ENCODE data around the gene GRAP2.
"Not testable (repeated sequence)": the region's sequence is repeated elsewhere in the genome, so short reads cannot be mapped to it uniquely, and the experiment has no call there.

Gene GRAP2

GRCh38 chr22:39900306-39901227 is at the start of gene GRAP2:
Gene GRAP2 (plus strand): TSS chr22:39901084. CDS start chr22:39947107, 46,023 bp downstream.
- no peak for DNase-seq

GRCh38 chr22:39851606-39852315 is 49.1 kb upstream of the GRAP2 start:
- no peak for DNase-seq

- no peak for DNase-seq
Observed at GRCh38 chr22:39852799-39853198, 48.1 kb upstream of the GRAP2 start.

GRCh38 chr22:39856588-39856987 is 44.3 kb upstream of the GRAP2 start:
- no peak for DNase-seq

GRCh38 chr22:39859903-39860588 is 40.8 kb upstream of the GRAP2 start:
- DNase-seq: no peak

DNA sequence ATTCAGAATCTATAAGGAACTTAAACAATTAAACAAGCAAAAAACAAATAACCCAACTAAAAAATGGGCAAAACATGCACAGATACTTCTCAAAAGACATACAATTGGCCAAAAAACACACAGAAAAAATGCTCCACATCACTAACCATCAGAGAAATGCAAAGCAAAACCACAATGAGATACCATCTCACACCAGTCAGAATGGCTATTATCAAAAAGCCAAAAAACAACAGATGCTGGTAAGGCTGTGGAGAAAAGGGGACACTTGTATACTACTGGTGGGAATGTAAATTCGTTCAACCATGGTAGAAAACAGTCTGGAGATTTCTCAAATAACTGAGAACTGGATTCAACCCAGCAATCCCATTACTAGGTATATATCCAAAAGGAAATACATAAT is 32.1 kb upstream of the GRAP2 start:
- no peak for DNase-seq

DNA sequence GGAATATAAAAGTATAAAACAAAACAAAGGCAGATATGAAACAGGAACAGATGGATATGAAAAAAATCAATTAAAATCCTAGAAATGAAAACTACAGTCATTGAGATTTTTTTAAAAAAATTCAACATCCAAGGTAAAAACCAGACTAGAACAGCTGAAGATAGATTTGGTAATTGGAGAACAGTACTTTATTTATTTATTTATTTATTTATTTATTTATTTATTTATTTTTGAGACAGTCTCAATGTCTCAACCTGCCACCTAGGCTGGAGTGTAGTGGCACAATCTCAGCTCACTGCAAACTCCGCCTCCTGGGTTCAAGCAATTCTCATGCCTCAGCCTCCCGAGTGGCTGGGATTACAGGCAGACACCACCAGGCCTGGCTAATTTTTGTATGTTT is 31.1 kb upstream of the GRAP2 start:
- not testable (repeated sequence) for DNase-seq

DNA sequence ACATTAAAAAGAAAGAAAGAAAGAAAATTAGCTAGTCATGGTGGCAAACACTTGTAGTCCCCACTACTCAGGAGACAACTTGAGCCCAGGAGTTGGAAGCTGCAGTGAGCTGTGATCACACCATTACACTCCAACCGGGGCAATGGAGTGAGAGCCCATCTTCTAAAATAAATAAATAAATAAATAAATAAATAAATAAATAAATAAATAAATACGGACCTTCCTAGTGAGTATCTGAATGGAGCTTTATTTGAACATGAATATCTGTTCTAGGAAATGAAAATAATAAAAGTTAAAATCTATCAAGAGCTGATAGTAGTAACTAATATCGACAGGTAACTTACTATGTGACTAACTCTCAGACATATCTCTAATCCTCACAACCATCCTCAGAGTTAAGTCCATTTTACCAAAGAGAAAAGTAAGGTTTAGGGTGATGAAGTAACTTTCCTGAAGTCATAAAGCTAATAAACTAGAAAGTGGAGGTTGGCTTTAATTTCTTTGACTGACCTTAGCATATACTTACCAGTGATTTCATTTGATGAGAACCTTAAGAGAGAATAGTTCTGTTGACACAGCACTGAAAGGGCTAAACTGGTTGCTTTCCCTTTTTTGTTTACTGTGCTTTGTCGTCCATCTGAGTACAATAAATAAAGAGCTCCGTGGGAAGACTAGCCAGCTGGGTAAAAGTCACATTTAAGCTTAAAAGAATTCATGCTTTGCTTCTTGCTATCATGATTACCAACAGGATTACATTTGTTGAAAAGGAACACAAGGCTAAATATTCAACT is 29.7 kb upstream of the GRAP2 start:
- DNase-seq: no peak

GRCh38 chr22:39872548-39872947 is 28.3 kb upstream of the GRAP2 start:
- no peak for DNase-seq

GRCh38 chr22:39873965-39874364 is 26.9 kb upstream of the GRAP2 start:
- no peak for DNase-seq

DNA sequence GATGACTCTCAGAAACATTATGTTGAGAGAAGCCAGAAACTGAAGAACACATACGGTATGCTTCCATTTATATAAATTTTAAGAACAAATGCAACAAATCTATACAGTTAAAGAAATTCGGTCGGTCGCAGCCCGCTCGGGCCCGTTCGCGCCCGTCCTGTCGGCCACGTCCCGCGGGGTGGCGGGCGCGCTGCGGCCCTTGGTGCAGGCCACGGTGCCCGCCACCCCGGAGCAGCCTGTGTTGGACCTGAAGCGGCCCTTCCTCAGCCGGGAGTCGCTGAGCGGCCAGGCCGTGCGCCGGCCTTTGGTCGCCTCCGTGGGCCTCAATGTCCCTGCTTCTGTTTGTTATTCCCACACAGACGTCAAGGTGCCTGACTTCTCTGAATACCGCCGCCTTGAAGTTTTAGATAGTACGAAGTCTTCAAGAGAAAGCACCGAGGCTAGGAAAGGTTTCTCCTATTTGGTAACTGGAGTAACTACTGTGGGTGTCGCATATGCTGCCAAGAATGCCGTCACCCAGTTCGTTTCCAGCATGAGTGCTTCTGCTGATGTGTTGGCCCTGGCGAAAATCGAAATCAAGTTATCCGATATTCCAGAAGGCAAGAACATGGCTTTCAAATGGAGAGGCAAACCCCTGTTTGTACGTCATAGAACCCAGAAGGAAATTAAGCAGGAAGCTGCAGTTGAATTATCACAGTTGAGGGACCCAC is 25.6 kb upstream of the GRAP2 start:
- not testable (repeated sequence) for DNase-seq

- no peak for DNase-seq
Observed at GRCh38 chr22:39877079-39877845, 23.6 kb upstream of the GRAP2 start.

GRCh38 chr22:39880722-39881121 is 20.2 kb upstream of the GRAP2 start:
- no peak for DNase-seq

DNA sequence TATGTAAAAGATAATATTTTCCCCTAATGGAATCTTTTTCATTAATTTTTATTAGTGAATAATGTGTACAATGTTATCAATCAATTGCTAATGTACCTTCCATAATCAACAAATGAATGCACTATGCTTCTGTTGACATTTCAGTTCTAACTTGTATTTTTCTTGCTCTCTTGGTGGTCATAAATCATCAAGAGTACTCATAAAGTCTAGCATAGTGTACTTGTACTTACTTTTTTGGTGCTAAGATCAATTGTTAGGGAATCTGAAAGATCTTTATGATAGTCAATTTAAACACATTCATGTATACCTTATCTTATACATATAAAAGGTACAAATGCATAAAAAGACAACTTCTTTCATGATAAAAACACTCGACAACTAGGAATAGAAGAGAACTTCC is 17.8 kb upstream of the GRAP2 start:
- DNase-seq: no peak

DNA sequence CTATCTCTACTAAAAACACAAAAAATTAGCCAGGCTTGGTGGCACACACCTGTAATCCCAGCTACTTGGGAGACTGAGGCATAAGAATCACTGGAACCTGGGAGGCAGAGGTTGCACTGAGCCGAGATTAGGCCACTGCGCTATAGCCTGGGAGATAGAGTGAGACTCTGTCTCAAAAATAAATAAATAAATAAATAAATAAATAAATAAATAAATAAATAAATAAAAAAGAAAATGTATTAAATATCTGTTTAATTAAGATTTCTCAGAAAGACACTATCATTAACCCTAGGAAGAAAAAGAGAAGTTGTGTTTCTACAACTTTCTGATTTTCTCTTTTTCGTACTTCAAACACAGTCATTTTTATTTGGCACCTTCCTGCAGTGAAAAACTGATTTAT is 11.0 kb upstream of the GRAP2 start:
- not testable (repeated sequence) for DNase-seq

GRCh38 chr22:39893526-39893925 is 7.4 kb upstream of the GRAP2 start, which contains the start of gene ENTHD1:
Gene ENTHD1 (minus strand): TSS chr22:39893760. CDS start chr22:39887748, 6,012 bp downstream.
- DNase-seq: no peak

DNA sequence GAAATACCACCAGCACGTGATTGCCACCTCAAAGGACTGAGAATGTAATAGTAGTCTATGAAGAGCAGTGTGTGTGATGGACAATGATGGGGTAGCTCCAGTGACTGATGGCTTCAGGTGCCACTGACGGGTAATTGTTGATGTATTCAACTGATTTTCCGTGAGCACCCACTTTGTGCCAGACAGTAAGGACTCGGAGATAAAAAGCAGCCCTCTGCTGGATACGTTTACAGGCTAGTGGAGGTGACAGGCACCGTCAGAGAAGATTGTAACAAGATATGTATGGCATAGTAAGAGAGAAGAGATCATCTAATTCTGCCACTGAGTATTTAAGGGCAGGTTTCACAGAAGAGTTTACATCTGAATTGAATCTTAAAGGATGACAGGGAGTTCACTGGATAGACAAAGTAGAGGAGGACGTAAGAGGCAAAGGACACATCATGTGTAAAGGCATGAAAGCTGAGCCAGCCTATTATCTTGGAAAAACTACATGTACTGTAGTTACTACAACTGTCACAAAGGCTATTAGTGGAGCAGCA is 6.3 kb upstream of the GRAP2 start:
- DNase-seq: no peak

- no peak for DNase-seq
Observed at GRCh38 chr22:39895682-39896081, 5.2 kb upstream of the GRAP2 start.

GRCh38 chr22:39896313-39896996 is 4.4 kb upstream of the GRAP2 start:
- no peak for DNase-seq

GRCh38 chr22:39897841-39898240 is 3.0 kb upstream of the GRAP2 start:
- no peak for DNase-seq

All from DMS 273 treated with DMSO at 0.1 percent for 48 hours (cell line).